Panc1 (cell line): ENCODE results near the gene PTRH1. TPM values are rescaled to one million over a fixed set of nuclear protein-coding genes. Genes with fewer than 3 reads are reported as not detected.

Experiments
- ATAC-seq: fragments of 200-7000 bp; cut with Tn5 transposase; 2 replicates; pipeline ENCODE4 v1.9.1; 2020; ENCODE audit warnings: mild to moderate bottlenecking, moderate library complexity
- BruUV-seq: library from RNA; stranded (reverse); fragments of 400-500 nt; replicated peaks from 2 replicates; lab custom pipeline; 2021; lab: Mats Ljungman, UMichigan
- CTCF ChIA-PET: fragments of 300-600 bp; sonication (Branson Sonifier 250); formaldehyde crosslinking; loops from one replicate; lab custom pipeline; 2022; ENCODE audit warnings: antibody characterized with exemption; lab: Charles Lee
- POLR2A ChIA-PET: fragments of 300-600 bp; sonication (Branson Sonifier 250); formaldehyde crosslinking; loops from one replicate; lab custom pipeline; 2022; ENCODE audit warnings: antibody characterized with exemption; lab: Charles Lee
- DNase-seq: peaks from one replicate; pipeline ENCODE4 v3.0.0-alpha.2; 2010; ENCODE audit warnings: low read depth, low spot score
- H3K27ac ChIP-seq: 2 replicates; pipeline ENCODE4 v1.5.1; 2011; ENCODE audit warnings: mild to moderate bottlenecking, low read length, inconsistent platforms
- H3K27me3 ChIP-seq: fragments of 200-500 bp; sonication (Bioruptor generic); 2 replicates; pipeline ENCODE4 v1.6.0; 2014; ENCODE audit warnings: low read length, inconsistent platforms; ENCODE audit not compliant: control insufficient read depth, insufficient read depth
- H3K36me3 ChIP-seq: fragments of 200-500 bp; sonication (Bioruptor generic); 2 replicates; pipeline ENCODE4 v1.5.1; 2014; ENCODE audit warnings: inconsistent platforms, mild to moderate bottlenecking, low read length, moderate library complexity; ENCODE audit not compliant: control insufficient read depth, insufficient read depth
- H3K4me1 ChIP-seq: 2 replicates; pipeline ENCODE4 v1.5.1; 2011; ENCODE audit warnings: inconsistent platforms, mild to moderate bottlenecking, low read length, moderate library complexity; ENCODE audit not compliant: control insufficient read depth, insufficient read depth
- H3K4me3 ChIP-seq, 2 experiments: 2 replicates each; pipeline ENCODE4 v1.5.1; 2011 to 2012; ENCODE audit warnings: low read depth in 2 of 2, low read length in 2 of 2, mild to moderate bottlenecking in 2 of 2, inconsistent platforms in 1 of 2, moderate library complexity in 1 of 2
- H3K9me3 ChIP-seq: fragments of 200-500 bp; sonication (Bioruptor generic); 2 replicates; pipeline ENCODE4 v1.5.1; 2014; ENCODE audit warnings: low read depth, mild to moderate bottlenecking, inconsistent platforms, low read length, moderate library complexity; ENCODE audit not compliant: control insufficient read depth, insufficient read depth
- POLR2AphosphoS5 ChIP-seq: IDR thresholded peaks from 2 replicates; pipeline ENCODE4 v1.6.1; 2012; ENCODE audit warnings: mild to moderate bottlenecking, low read depth, low read length, moderate library complexity
- SIN3A ChIP-seq: IDR thresholded peaks from 2 replicates; pipeline ENCODE4 v1.6.1; 2012; ENCODE audit warnings: low read depth, mild to moderate bottlenecking, low read length, moderate library complexity, borderline replicate concordance; ENCODE audit not compliant: insufficient read depth
- TCF7L2 ChIP-seq: IDR thresholded peaks from 2 replicates; pipeline ENCODE4 v1.6.1; 2011; ENCODE audit warnings: mild to moderate bottlenecking, low read depth, low read length, inconsistent platforms
- in situ Hi-C: cut with HindIII; loops from 2 replicates; pipeline ENCODE4 v1.10.0; 2016; ENCODE audit warnings: low sequenced_read_pairs, low pct_unique_long_range_greater_than_20kb
- intact Hi-C: fragments of 100-400 bp; cut with micrococcal nuclease; formaldehyde crosslinking; loops from one replicate; pipeline ENCODE4 v1.10.0; 2022; ENCODE audit not compliant: unreplicated experiment
- total RNA-seq: library from RNA; stranded (reverse); gene quantifications from one replicate; pipeline ENCODE4 v1.2.1, GENCODE V29; 2021; ENCODE audit not compliant: unreplicated experiment
- TF ChIP-seq, protein P1 (sequence below): fragments of 450-650 bp; IDR thresholded peaks from 2 replicates; pipeline ENCODE4 v1.5.1; 2017; ENCODE audit warnings: mild to moderate bottlenecking
- TF ChIP-seq, protein P2 (sequence below), 2 experiments: IDR thresholded peaks; 2 replicates each; pipeline ENCODE4 v1.6.1; 2011 to 2012; ENCODE audit warnings: low read depth in 2 of 2, control low read depth in 1 of 2, low read length in 1 of 2, mild to moderate bottlenecking in 1 of 2, moderate library complexity in 1 of 2; ENCODE audit not compliant: insufficient read depth in 1 of 2

Gene PTRH1
- total RNA-seq, 1 experiment from 2014 or later: 13.8 TPM

DNA sequence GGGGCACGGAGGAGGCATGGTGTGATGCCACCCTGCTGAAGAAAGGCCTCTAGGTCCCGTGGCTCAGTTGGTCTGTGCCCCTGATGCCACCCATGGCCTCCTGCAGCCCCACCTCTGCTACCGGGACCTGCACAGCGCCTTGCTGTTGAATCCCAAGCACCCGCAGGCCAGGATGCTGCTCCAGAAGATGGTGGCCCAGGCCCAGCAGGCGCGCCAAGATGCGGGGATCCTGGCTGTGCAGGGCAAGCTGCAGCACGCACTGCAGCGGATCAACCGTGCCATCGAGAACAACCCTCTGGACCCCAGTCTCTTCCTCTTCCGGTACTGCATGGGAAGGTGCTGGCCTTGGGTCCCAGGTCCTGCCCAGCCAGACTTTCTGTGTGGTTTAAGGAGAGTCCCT, 7.5 kb upstream of the PTRH1 start:
- peaks cover 3% of the 10 kb centered on the region; the same call in 1 of the 2 replicates for H3K4me1 ChIP-seq
- no TSS peak for BruUV-seq
- no peak for ATAC-seq

DNA sequence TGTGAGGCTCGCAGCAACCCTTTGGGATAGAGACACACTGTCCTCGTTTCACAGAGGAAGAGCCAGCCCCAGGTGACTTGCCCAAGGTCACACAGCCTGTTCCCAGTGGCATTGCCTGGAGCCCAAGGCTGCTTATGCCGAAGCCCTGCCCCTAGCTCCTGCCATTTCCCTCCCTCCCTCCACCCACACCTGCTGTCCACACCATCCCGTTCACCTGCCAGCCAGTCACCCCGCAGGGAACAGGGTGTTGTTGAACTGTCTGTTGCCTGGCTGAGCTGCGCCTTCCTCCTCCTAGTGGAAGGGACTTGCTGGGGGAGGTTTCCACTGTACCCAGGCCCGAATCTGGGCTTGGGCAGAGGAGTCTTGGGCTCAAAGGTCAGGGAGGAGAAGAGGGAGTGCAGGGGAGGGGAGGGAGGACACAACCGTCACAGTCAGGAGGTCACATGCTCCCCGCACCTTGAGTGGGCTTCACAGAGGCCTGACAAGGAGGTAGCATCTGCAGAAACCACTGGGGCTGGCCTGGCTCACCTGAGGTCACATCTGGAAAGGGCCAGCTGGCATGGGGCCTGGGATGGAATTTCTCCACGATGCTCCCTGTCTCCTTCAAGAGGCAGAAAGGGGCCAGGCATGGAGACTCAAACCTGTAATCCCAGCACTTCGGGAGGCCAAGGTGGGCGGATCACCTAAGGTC, 6.7 kb upstream of the PTRH1 start:
- in situ Hi-C loops (no loop called here), intact Hi-C loops (no loop called here)
- BruUV-seq: no TSS peak
- TF ChIP-seq, protein P1, sequence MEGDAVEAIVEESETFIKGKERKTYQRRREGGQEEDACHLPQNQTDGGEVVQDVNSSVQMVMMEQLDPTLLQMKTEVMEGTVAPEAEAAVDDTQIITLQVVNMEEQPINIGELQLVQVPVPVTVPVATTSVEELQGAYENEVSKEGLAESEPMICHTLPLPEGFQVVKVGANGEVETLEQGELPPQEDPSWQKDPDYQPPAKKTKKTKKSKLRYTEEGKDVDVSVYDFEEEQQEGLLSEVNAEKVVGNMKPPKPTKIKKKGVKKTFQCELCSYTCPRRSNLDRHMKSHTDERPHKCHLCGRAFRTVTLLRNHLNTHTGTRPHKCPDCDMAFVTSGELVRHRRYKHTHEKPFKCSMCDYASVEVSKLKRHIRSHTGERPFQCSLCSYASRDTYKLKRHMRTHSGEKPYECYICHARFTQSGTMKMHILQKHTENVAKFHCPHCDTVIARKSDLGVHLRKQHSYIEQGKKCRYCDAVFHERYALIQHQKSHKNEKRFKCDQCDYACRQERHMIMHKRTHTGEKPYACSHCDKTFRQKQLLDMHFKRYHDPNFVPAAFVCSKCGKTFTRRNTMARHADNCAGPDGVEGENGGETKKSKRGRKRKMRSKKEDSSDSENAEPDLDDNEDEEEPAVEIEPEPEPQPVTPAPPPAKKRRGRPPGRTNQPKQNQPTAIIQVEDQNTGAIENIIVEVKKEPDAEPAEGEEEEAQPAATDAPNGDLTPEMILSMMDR: no peak
- TF ChIP-seq, protein P2, sequence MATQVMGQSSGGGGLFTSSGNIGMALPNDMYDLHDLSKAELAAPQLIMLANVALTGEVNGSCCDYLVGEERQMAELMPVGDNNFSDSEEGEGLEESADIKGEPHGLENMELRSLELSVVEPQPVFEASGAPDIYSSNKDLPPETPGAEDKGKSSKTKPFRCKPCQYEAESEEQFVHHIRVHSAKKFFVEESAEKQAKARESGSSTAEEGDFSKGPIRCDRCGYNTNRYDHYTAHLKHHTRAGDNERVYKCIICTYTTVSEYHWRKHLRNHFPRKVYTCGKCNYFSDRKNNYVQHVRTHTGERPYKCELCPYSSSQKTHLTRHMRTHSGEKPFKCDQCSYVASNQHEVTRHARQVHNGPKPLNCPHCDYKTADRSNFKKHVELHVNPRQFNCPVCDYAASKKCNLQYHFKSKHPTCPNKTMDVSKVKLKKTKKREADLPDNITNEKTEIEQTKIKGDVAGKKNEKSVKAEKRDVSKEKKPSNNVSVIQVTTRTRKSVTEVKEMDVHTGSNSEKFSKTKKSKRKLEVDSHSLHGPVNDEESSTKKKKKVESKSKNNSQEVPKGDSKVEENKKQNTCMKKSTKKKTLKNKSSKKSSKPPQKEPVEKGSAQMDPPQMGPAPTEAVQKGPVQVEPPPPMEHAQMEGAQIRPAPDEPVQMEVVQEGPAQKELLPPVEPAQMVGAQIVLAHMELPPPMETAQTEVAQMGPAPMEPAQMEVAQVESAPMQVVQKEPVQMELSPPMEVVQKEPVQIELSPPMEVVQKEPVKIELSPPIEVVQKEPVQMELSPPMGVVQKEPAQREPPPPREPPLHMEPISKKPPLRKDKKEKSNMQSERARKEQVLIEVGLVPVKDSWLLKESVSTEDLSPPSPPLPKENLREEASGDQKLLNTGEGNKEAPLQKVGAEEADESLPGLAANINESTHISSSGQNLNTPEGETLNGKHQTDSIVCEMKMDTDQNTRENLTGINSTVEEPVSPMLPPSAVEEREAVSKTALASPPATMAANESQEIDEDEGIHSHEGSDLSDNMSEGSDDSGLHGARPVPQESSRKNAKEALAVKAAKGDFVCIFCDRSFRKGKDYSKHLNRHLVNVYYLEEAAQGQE (IDR thresholded peaks at IDR 0.05; ENCODE audit: insufficient read depth in 1 of 2, low read depth in 2 of 2, low read length in 1 of 2): no peak
- TF ChIP-seq SIN3A (no peak), TCF7L2 (no peak), POLR2AphosphoS5 (no peak)
- Histone ChIP-seq H3K9me3 (no peaks in the 10 kb centered on the region), H3K27me3 (no peaks in the 10 kb centered on the region), H3K4me3 (no peak overlapping the region), H3K36me3 (no peaks in the 10 kb centered on the region), H3K27ac (no peak overlapping the region), H3K4me1 (peaks cover 3% of the 10 kb centered on the region; the same call in 1 of the 2 replicates)
- POLR2A ChIA-PET: no interaction called here
- no peak for DNase-seq
- no peak; the same call in 1 of the 2 replicates for ATAC-seq
- CTCF ChIA-PET: no interaction called here

More for the DNA sequence above, 7.5 kb upstream of the PTRH1 start:
- intact Hi-C loops (no loop called here), in situ Hi-C loops (no loop called here)
- CTCF ChIA-PET: no interaction called here
- H3K27me3 ChIP-seq: no peaks in the 10 kb centered on the region
- no peak for DNase-seq
- no peak overlapping the region for H3K4me3 ChIP-seq
- POLR2A ChIA-PET: no interaction called here
- no peaks in the 10 kb centered on the region for H3K9me3 ChIP-seq
- H3K36me3 ChIP-seq: no peaks in the 10 kb centered on the region
- no peak overlapping the region for H3K27ac ChIP-seq
- TF ChIP-seq, protein P1: no peak
- TF ChIP-seq POLR2AphosphoS5 (no peak), TCF7L2 (no peak), SIN3A (no peak)
- TF ChIP-seq, protein P2 (IDR thresholded peaks at IDR 0.05; ENCODE audit: insufficient read depth in 1 of 2, low read depth in 2 of 2, low read length in 1 of 2): no peak
